GM21447 (cell line): ENCODE measurements around the gene ATG4C.
"Not testable (repeated sequence)": the region's sequence is repeated elsewhere in the genome, so short reads cannot be mapped to it uniquely, and the experiment has no call there.

Experiments
- ATAC-seq: cut with Tn5 transposase; IDR thresholded peaks from one replicate; pipeline ENCODE4 v1.9.1; 2021; ENCODE audit not compliant: unreplicated experiment

The ATG4C gene

GRCh38 chr1:62783736-62784508 is at the start of gene ATG4C:
Gene ATG4C, plus strand, starts transcription at chr1:62784132. Its CDS starts 19,655 bp downstream, at chr1:62803787.
- peak; percentile 96 for ATAC-seq

DNA sequence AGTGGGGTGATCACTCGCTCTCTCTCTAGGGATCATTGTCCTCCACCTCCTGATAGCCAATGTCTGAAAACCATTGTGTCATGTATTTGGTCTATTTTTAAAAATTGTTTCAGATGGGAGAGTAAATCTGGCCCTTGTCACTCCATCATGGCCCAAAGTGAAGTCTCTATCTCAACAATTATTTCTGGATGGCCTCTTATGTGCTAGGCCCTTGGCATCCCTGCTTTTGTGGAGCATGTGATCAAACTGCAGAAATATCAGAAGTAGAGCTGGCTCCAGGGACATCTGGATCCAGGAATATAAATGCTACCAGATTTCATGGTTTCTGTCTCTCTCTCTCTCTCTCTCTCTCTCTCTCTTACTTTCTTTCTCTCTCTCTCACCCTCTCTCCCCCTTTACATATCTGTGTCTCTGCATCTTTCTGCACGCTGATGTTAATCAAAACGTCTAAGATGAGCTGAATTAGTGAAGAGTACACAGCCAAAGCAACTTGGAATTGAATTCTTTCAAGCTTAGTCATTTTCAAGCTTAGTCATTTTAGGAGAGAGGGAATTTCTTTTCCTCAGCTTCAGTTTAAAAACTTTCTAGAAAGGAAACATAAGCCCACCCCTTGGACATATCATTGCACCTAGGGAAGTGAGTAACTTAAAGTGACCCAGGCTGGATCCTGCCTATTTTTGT is 48.3 kb upstream of the ATG4C start:
- no peak for ATAC-seq

- ATAC-seq, result not testable (repeated sequence)
Observed at GRCh38 chr1:62740701-62741100, 43.2 kb upstream of the ATG4C start.

DNA sequence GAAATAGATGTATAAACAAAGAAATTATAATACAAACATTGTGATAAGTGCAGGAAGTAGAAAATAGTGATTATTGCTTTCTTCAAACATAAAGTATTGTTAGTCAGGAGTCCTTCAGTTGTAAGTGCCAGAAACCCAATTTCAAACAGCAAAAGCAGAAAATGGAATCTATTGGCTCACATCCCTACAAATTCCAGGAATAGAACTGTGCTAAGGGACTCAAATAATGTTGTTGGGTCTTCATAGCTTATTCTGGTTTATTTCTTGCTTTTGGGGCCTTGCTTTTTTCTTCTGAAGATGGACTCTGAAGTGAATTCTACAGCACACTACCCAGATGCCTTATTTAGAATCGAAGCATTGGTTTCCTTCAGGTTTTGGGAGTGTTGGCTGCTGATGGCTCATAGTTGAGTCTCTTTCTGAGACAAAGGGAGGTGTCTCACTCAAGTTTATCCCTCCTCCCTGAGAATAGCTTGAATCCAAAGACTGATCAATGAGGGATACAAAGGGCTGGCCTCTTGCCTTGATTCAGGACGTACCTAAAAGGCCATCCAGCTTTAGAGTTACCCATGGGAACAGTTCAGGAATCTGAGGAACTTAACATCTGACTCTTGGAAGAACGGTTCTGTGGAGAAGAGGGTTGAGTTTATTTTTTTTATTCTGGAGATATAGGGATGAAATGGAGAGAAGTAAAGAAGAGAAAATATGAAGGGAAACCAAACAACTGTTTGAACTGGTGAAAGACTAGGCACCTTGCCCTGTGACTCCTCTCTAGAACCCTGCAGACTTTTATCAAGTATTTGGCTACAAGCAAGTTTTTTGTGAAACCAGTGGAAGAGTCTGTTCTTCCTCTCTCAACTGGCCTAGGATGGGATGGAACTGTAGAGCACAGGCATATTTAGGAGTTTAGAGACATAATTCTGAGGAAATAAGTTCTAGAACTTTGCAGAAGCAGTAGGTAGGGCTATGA is 39.0 kb upstream of the ATG4C start:
- no peak for ATAC-seq

DNA sequence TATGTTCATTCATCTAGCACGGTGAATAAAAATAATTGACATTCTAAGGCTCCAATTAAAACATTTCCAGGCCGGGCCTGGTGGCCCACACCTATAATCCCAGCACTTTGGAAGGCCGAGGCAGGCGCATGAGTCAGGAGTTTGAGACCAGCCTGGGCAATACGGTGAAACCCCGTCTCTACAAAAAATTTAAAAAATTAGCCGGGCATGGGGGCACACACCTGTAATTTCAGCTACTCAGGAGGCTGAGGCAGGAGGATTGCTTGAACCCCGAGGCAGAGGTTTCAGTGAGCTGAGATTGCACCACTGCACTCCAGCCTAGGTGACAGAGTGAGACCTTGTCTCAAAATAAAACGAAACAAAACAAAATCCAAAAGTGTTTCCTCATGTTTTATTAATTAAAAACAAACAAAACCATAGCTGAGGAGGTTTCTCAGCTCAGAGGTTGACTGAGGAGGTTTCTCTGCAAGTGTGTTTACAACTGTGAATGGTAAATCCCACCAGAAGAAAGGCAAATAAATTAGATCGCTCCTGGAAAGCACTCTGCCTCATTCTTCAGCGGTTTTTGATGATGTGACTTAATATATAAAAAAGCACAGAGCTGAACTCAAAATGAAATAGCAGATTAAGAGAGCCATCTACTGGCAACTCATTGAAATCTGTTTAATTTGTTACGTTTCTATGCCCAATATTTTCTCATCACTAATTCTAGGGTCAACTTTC is 37.7 kb upstream of the ATG4C start:
- ATAC-seq, result no peak

GRCh38 chr1:62746809-62747138 is 37.2 kb upstream of the ATG4C start:
- no peak for ATAC-seq

DNA sequence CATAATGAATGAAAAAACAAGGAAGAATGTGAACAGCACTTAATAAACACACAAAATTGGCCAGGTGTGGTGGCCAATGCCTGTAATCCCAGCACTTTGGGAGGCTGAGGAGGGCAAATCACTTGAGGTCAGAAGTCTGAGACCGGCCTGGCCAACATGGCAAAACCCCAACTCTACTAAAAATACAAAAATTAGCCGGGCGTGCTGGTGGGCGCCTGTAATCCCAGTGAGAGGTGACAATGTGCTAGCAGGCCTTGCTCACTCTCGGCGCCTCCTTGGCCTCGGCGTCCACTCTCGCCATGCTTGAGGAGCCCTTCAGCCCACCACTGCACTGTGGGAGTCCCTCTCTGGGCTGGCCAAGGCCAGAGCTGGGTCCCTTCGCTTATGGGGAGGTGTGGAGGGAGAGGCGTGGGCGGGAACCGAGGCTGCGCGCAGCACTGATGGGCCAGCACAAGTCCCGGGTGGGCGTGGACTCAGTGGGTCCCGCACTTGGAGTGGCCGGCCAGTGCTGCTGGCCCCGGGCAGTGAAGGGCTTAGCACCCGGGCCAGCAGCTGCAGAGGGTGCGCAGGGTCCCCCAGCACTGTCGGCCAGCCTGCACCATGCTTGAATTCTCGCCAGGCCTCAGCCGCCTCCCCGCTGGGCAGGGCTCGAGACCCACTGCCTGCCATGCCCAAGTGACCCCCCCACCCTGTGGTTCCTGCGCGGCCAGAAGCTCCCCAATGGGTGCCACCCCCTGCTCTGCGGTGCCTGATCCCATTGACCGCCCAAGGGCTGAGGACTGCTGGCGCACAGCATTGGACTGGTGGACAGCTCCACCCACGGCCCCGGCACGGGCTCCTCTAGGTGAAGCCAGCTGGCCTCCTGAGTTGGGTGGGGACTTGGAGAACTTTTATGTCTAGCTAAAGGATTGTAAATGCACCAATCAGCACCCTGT is 30.6 kb upstream of the ATG4C start:
- no peak for ATAC-seq

DNA sequence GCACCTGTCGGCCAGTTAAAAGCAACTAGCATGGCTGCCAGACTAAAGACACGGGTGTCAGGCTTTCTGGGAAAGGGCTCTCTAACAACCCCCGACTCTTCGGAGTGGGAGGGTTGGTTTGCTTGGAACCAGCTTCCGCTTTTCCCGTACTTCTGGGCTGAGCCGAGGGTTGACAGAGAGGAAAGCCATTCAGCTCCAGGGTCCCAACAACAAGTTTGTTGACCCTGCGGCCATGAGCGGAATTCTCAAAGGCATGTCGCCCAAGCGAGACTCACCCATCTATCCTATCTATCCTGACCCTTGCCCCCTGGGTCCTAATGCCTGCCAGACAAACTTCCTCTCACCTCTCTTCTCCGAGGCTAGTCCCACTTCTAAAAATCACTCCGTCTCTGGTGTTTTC is 29.0 kb upstream of the ATG4C start:
- ATAC-seq, result not testable (repeated sequence)

- ATAC-seq, result not testable (repeated sequence)
Observed at GRCh38 chr1:62756255-62756884, 27.6 kb upstream of the ATG4C start.

DNA sequence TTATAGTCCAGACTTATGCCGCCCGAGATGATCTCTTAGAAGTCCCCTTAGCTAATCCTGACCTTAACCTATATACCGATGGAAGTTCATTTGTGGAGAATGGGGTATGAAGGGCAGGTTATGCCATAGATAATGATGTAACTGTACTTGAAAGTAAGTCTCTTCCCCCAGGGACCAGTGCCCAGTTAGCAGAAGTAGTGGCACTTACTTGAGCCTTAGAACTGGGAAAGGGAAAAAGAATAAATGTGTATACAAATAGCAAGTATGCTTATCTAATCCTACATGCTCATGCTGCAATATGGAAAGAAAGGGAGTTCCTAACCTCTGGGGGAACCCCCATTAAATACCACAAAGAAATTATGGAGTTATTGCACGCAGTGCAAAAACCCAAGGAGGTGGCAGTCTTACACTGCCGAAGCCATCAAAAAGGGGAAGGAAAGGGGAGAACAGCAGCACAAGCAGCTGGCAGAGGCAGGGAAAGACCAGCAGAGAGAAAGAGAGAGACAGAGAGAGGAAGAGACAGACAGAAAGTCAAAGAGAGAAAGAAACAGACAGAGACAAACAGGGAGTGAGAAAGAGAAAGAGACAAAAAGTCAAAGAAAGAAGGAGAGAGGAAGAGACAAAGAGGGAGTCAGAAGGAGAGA is 24.6 kb upstream of the ATG4C start:
- ATAC-seq, result not testable (repeated sequence)

GRCh38 chr1:62760021-62760782 is 23.7 kb upstream of the ATG4C start:
- not testable (repeated sequence) for ATAC-seq

GRCh38 chr1:62761223-62761870 is 22.6 kb upstream of the ATG4C start:
- not testable (repeated sequence) for ATAC-seq

DNA sequence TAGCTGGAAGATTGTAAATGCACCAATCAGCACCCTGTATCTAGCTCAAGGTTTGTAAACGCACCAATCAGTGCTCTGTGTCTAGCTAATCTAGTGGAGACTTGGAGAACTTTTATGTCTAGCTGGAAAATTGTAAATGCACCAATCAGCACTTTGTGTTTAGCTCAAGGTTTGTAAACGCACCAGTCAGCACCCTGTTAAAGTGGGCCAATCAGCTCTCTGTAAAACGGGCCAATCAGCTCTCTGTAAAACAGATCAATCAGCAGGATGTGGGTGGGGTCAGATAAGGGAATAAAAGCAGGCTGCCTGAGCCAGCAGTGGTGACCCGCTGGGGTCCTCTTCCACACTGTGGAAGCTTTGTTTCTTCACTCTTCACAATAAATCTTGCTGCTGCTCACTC is 21.9 kb upstream of the ATG4C start:
- ATAC-seq, result not testable (repeated sequence)

- ATAC-seq, result no peak
Observed at GRCh38 chr1:62765981-62766380, 18.0 kb upstream of the ATG4C start.

DNA sequence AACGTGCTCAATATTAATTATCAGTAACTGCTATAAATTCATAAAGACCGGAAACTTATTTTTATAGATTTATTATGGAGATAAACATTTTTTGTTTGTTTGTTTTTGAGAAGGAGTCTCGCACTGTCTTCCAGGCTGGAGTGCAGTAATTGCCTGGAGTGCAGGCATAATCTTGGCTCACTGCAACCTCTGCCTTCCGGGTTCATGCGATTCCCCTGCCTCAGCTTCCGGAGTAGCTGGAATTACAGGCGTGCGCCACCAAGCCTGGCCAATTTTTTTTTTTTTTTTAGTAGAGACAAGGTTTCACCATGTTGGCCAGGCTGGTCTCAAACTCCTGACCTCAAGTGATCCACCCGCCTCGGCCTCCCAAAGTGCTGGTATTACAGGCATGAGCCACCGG is 15.4 kb upstream of the ATG4C start:
- not testable (repeated sequence) for ATAC-seq

DNA sequence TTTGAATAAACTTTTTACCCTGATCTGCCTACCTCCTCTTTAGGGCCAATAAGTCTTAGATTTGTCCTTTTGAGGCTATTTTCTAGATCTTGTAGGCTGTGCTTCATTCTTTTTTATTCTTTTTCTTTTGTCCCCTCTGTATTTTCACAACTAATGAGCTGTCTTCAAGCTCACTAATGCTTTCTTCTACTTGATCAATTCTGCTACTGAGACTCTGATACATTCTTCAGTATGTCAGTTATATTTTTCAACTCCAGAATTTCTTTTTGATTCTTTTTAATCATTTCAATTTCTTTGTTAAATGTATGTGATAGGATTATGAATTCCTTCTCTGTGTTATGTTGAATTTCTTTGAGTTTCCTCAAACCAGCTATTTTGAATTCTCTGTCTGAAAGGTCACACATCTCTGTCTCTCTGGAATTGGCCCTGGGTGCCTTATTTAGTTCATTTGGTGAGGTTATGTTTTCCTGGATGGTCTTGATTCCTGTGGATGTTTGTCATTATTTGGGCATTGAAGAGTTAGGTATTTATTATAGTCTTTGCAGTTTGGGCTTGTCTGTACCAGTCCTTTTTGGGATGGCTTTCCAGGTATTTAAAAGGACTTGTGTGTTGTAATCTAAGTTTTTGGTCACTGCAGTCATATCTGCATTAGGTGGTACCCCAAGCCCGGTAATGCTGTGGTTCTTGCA is 11.2 kb upstream of the ATG4C start:
- no peak for ATAC-seq

- no peak for ATAC-seq
Observed at GRCh38 chr1:62774006-62774405, 9.9 kb upstream of the ATG4C start.
